Suprapubic skin (tissue), 4 donors: ENCODE measurements around the gene EFR3B. TPM values are rescaled to one million over a fixed set of nuclear protein-coding genes. Genes with fewer than 3 reads are reported as not detected.

Experiments used
- DNase-seq, 2 donors: peaks; one replicate each; pipeline ENCODE4 v3.0.0-alpha.2; 2019; ENCODE audit warnings: low spot score in 2 of 2
- H3K27ac ChIP-seq: fragments of 200-600 bp; sonication (generic); one replicate; pipeline ENCODE4 v1.5.1; 2019
- H3K27me3 ChIP-seq: fragments of 200-600 bp; sonication (generic); one replicate; pipeline ENCODE4 v1.5.1; 2019
- H3K36me3 ChIP-seq: fragments of 200-600 bp; sonication (generic); one replicate; pipeline ENCODE4 v1.5.1; 2019
- H3K4me1 ChIP-seq: fragments of 200-600 bp; sonication (generic); one replicate; pipeline ENCODE4 v1.5.1; 2019
- H3K4me3 ChIP-seq: fragments of 200-600 bp; sonication (generic); one replicate; pipeline ENCODE4 v1.5.1; 2019; ENCODE audit warnings: mild to moderate bottlenecking
- H3K9me3 ChIP-seq: fragments of 200-600 bp; sonication (generic); one replicate; pipeline ENCODE4 v1.5.1; 2019
- CTCF ChIP-seq, 2 donors: fragments of 200-600 bp in 1 of 2; fragments of 450-650 bp in 1 of 2; sonication (generic) in 1 of 2; IDR thresholded peaks; one replicate each; pipeline ENCODE4 v1.5.1; 2016 to 2019; ENCODE audit warnings: antibody characterized with exemption in 2 of 2, mild to moderate bottlenecking in 1 of 2, moderate library complexity in 1 of 2
- EP300 ChIP-seq: sonication (generic); formaldehyde crosslinking; IDR thresholded peaks from one replicate; pipeline ENCODE4 v1.6.1; 2017; ENCODE audit warnings: antibody characterized with exemption
- POLR2A ChIP-seq, 2 donors: fragments of 450-650 bp; IDR thresholded peaks; one replicate each; pipeline ENCODE4 v1.6.1; 2017; ENCODE audit warnings: antibody characterized with exemption in 2 of 2, mild to moderate bottlenecking in 2 of 2, moderate library complexity in 2 of 2
- POLR2AphosphoS5 ChIP-seq, 3 donors: sonication (generic); formaldehyde crosslinking; IDR thresholded peaks; one replicate each; pipeline ENCODE4 v1.6.1; 2017; ENCODE audit warnings: antibody characterized with exemption in 3 of 3
- WGBS: methylation state at CpG from one replicate; pipeline ENCODE4 v1.1.5; 2018; 5-methylcytosine and 5-hydroxymethylcytosine counted together
- total RNA-seq, 4 donors: library from RNA; depleted of rRNA; stranded (reverse); fragments of >200 nt; gene quantifications; one replicate each; pipeline ENCODE4 v1.1.0, GENCODE V29; 2016

EFR3B gene
- total RNA-seq, 4 donors from 2014 or later, result 0.79 to 1.5 (median 1.2) TPM

GRCh38 chr2:25030702-25031101, 11.2 kb upstream of the EFR3B start:
- 68% methylated on average over 2 of the region's 2 CpGs for WGBS
- H3K4me1 ChIP-seq, result no peaks in the 10 kb centered on the region
- H3K4me3 ChIP-seq, result no peak overlapping the region
- no peak overlapping the region for H3K27ac ChIP-seq
- TF ChIP-seq POLR2A (IDR thresholded peaks at IDR 0.05) (no peak), EP300 (no peak), CTCF (IDR thresholded peaks at IDR 0.05) (no peak), POLR2AphosphoS5 (IDR thresholded peaks at IDR 0.05) (no peak)
- H3K27me3 ChIP-seq, result no peaks in the 10 kb centered on the region
- H3K36me3 ChIP-seq, result no peaks in the 10 kb centered on the region
- no peaks in the 10 kb centered on the region for H3K9me3 ChIP-seq
- DNase-seq, result no peak

GRCh38 chr2:25032094-25032493, 9.8 kb upstream of the EFR3B start:
- WGBS, result 70% methylated on average over 3 of the region's 3 CpGs
- Histone ChIP-seq H3K4me3 (no peak overlapping the region), H3K36me3 (no peaks in the 10 kb centered on the region), H3K27me3 (no peaks in the 10 kb centered on the region), H3K9me3 (no peaks in the 10 kb centered on the region), H3K27ac (no peak overlapping the region), H3K4me1 (no peaks in the 10 kb centered on the region)
- DNase-seq, result no peak
- no peak for TF ChIP-seq CTCF (IDR thresholded peaks at IDR 0.05)
- no peak for TF ChIP-seq POLR2A (IDR thresholded peaks at IDR 0.05)
- no peak for TF ChIP-seq POLR2AphosphoS5 (IDR thresholded peaks at IDR 0.05)
- no peak for TF ChIP-seq EP300

GRCh38 chr2:25032901-25033300, 9.0 kb upstream of the EFR3B start:
- TF ChIP-seq CTCF (IDR thresholded peaks at IDR 0.05) (no peak), EP300 (no peak), POLR2AphosphoS5 (IDR thresholded peaks at IDR 0.05) (no peak), POLR2A (IDR thresholded peaks at IDR 0.05) (no peak)
- Histone ChIP-seq H3K9me3 (no peaks in the 10 kb centered on the region), H3K27ac (no peak overlapping the region), H3K4me1 (no peaks in the 10 kb centered on the region), H3K27me3 (no peaks in the 10 kb centered on the region), H3K36me3 (no peaks in the 10 kb centered on the region), H3K4me3 (no peak overlapping the region)
- WGBS, result 88% methylated on average over 4 of the region's 4 CpGs
- DNase-seq, result no peak

GRCh38 chr2:25034081-25034480, 7.8 kb upstream of the EFR3B start:
- H3K27me3 ChIP-seq, result no peaks in the 10 kb centered on the region
- H3K4me3 ChIP-seq, result no peak overlapping the region
- WGBS, result 94% methylated on average over 5 of the region's 5 CpGs
- H3K9me3 ChIP-seq, result no peaks in the 10 kb centered on the region
- TF ChIP-seq POLR2AphosphoS5 (IDR thresholded peaks at IDR 0.05) (no peak), CTCF (IDR thresholded peaks at IDR 0.05) (no peak), EP300 (no peak), POLR2A (IDR thresholded peaks at IDR 0.05) (no peak)
- H3K36me3 ChIP-seq, result no peaks in the 10 kb centered on the region
- H3K4me1 ChIP-seq, result no peaks in the 10 kb centered on the region
- no peak for DNase-seq
- H3K27ac ChIP-seq, result no peak overlapping the region

- H3K4me1 ChIP-seq, result no peaks in the 10 kb centered on the region
- H3K27me3 ChIP-seq, result no peaks in the 10 kb centered on the region
- TF ChIP-seq POLR2AphosphoS5 (IDR thresholded peaks at IDR 0.05), result no peak
- no peak for TF ChIP-seq CTCF (IDR thresholded peaks at IDR 0.05)
- TF ChIP-seq EP300, result no peak
- no peak for TF ChIP-seq POLR2A (IDR thresholded peaks at IDR 0.05)
- DNase-seq, result no peak
- H3K36me3 ChIP-seq, result no peaks in the 10 kb centered on the region
- H3K27ac ChIP-seq, result no peak overlapping the region
- no peaks in the 10 kb centered on the region for H3K9me3 ChIP-seq
- WGBS, result 64% methylated on average over 12 of the region's 12 CpGs
- H3K4me3 ChIP-seq, result no peak overlapping the region
Measured at GRCh38 chr2:25035537-25036220, 6.2 kb upstream of the EFR3B start.
